ENCODE measurements around the gene LHFPL3.

DNA sequence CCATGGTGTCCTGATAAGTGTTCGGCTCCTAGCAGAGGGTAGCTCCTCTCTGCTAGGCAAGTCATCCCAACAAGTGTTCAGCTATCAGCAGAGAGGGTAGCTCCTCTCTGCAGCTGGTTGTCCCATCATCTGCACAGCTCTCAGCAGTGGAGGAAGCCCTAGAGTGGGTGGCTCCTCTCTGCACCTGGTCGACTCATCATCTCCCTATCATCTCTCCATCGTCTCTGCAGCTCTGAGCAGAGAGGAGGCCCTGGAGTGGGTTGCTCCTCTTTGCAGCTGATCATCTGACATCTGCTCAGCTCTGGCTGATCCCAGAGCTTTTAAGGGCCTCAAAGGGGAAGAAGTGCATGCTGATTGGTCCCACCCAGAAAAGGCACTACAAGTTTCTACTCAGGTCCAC, 485.7 kb downstream of the LHFPL3 start:
- TF ChIP-seq, protein P1, sequence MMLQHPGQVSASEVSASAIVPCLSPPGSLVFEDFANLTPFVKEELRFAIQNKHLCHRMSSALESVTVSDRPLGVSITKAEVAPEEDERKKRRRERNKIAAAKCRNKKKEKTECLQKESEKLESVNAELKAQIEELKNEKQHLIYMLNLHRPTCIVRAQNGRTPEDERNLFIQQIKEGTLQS (IDR thresholded peaks at IDR 0.05): no peak
- no peak for TF ChIP-seq EGR1 (IDR thresholded peaks at IDR 0.05; ENCODE audit: low read depth)
- TF ChIP-seq, protein P2, sequence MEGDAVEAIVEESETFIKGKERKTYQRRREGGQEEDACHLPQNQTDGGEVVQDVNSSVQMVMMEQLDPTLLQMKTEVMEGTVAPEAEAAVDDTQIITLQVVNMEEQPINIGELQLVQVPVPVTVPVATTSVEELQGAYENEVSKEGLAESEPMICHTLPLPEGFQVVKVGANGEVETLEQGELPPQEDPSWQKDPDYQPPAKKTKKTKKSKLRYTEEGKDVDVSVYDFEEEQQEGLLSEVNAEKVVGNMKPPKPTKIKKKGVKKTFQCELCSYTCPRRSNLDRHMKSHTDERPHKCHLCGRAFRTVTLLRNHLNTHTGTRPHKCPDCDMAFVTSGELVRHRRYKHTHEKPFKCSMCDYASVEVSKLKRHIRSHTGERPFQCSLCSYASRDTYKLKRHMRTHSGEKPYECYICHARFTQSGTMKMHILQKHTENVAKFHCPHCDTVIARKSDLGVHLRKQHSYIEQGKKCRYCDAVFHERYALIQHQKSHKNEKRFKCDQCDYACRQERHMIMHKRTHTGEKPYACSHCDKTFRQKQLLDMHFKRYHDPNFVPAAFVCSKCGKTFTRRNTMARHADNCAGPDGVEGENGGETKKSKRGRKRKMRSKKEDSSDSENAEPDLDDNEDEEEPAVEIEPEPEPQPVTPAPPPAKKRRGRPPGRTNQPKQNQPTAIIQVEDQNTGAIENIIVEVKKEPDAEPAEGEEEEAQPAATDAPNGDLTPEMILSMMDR (IDR thresholded peaks at IDR 0.05 in 2 of 3, conservative IDR thresholded peaks at IDR 0.05 in 1 of 3; ENCODE audit: borderline replicate concordance in 1 of 3, insufficient read depth in 1 of 3, low read depth in 2 of 3, low read length in 2 of 3): no peak
